ENCODE results near the gene FNDC1. TPM values are rescaled to one million over a fixed set of nuclear protein-coding genes. Genes with fewer than 3 reads are reported as not detected.
"Not testable (repeated sequence)": the region's sequence is repeated elsewhere in the genome, so short reads cannot be mapped to it uniquely, and the experiment has no call there.

Gene FNDC1
- total RNA-seq: 1.5 TPM
- long read RNA-seq: 0 reads

- ATAC-seq: peak; percentile 69
- intact Hi-C loops (cut with DNase I): no loop called here
- DNase-seq (ENCODE audit: missing footprints): peak; percentile 81
Observed at GRCh38 chr6:159169193-159169555, at the start of gene FNDC1. FNDC1 (plus strand) TSS chr6:159169400; CDS start chr6:159169597, 197 bp downstream.

- DNase-seq (ENCODE audit: missing footprints) (no peak), ATAC-seq (no peak)
- intact Hi-C loops (cut with DNase I): no loop called here
Observed at GRCh38 chr6:159119791-159120190, 49.4 kb upstream of the FNDC1 start.

DNA sequence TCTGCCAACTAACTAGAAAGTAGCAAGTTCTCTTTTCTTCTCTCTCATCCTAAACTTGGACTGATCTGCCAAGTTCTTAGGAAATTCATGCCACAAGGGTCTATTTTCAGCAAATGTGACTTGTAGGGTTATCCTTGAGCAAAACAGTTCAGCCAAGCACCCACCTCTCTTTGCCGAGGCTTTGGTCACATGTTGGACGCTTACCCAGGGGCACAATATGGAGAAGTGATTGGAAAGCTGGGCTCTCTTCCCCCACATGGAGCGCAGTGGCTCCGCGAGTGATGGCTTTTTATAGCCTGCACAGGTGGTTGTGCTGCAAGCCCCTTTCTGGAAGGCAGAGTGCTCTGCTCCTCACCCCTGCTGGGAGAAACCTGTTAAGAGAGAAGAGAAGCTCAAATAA is 47.7 kb upstream of the FNDC1 start:
- intact Hi-C loops (cut with DNase I): no loop called here
- ATAC-seq (no peak), DNase-seq (ENCODE audit: missing footprints) (no peak)

DNA sequence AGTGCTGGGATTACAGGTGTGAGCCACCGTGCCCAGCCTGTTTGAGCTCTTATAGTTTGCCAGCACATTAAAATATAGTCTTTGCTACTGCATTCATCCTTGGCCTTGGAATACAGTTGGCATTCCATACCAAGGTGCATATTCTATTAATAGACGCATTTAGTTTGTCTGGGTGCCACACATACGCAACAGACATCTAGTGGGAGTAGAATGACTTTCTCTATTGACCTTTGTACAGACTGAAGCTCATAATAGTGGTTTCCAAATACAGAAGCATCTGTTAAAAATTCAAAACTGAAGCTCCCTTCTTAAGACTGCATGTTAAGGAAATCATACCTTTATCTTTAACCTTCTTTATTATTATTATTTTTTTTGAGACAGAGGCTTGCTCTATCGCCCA is 46.7 kb upstream of the FNDC1 start:
- intact Hi-C loops (cut with DNase I): no loop called here
- ATAC-seq (no peak), DNase-seq (ENCODE audit: missing footprints) (no peak)

DNA sequence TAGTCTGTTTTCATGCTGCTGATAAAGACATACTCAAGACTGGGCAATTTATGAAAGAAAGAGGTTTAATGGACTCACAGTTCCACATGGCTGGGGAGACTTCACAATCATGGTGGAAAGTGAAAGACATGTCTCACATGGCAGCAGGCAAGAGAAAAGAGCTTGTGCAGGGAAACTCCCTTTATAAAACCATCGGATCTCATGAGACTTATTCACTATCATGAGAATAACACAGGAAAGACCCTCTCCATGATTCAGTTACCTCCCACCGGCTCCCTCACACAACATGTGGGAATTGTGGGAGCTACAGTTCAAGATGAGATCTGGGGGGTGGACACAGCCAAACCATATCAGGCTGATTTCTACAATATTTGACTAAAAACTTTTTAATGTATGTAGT is 45.4 kb upstream of the FNDC1 start:
- ATAC-seq; intact Hi-C loops (cut with DNase I); DNase-seq (ENCODE audit: missing footprints): not testable (repeated sequence)

DNA sequence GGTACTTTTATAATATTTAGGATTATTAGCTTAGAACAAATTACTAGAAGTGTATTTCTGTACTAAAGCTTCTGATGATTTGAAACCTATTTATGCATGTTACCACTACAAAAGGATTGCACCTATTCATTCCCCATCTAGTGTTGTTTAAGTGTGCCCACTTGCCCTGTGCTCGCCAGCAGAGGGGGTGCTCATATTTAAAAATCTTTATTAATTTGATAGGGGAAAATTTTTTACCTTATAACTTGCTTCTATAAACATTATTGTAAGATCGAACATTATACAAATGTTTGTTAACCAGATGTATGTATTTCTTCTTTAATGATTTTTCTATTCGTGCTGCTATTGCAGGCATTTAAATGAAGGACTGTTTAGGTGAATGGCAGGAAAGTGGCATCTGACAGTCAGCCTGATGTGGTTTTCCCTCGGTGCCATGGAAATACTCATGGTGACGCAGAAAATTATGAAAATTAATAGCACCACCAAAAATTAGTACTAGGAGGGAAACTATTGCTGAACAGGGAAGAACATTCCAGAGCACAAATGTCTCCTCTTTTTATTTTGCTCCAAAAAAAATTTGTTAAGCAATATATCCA is 44.1 kb upstream of the FNDC1 start:
- ATAC-seq (no peak), DNase-seq (ENCODE audit: missing footprints) (no peak)
- intact Hi-C loops (cut with DNase I): loop anchor here (5.0 kb wide), 1 partner anchor 418 kb away; no protein-coding TSS in a partner anchor

GRCh38 chr6:159125951-159126352 is 43.2 kb upstream of the FNDC1 start:
- ATAC-seq (peak; percentile 91), DNase-seq (ENCODE audit: missing footprints) (peak; percentile 73)
- intact Hi-C loops (cut with DNase I): loop anchor here (5.0 kb wide), 1 partner anchor 419 kb away; no protein-coding TSS in a partner anchor

DNA sequence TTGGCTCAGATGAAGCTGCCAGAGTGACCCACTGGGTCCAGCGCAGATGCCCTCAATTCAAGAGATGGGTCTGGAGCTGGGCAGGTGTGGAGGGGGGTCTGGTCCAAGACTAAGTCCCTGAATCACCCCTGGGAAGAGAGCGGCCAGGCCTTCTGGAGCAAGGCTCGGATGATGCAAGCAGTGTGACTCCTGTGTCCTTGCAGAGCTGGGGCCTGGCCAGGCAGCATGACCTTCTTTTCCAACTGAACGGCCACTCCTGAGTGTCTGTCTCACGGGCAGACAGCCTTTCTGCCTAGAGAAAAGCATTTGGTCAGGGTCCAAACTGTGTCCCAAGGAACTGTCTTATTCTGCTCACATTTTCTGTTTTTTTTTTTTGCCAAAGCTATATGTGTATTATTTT is 42.6 kb upstream of the FNDC1 start:
- peak; percentile 85 for DNase-seq (ENCODE audit: missing footprints)
- ATAC-seq: peak; percentile 87
- intact Hi-C loops (cut with DNase I): loop anchor here (5.0 kb wide), 1 partner anchor 419 kb away; no protein-coding TSS in a partner anchor

- no peak for ATAC-seq
- DNase-seq (ENCODE audit: missing footprints): no peak
- intact Hi-C loops (cut with DNase I): loop anchor here (5.0 kb wide), 1 partner anchor 420 kb away; no protein-coding TSS in a partner anchor
Observed at GRCh38 chr6:159127701-159128100, 41.5 kb upstream of the FNDC1 start.

- intact Hi-C loops (cut with DNase I): loop anchor here (5.0 kb wide), 1 partner anchor 422 kb away; no protein-coding TSS in a partner anchor
- ATAC-seq (no peak), DNase-seq (ENCODE audit: missing footprints) (no peak)
Observed at GRCh38 chr6:159128978-159129377, 40.2 kb upstream of the FNDC1 start.

GRCh38 chr6:159130846-159131245 is 38.4 kb upstream of the FNDC1 start:
- no peak for ATAC-seq
- intact Hi-C loops (cut with DNase I): no loop called here

DNA sequence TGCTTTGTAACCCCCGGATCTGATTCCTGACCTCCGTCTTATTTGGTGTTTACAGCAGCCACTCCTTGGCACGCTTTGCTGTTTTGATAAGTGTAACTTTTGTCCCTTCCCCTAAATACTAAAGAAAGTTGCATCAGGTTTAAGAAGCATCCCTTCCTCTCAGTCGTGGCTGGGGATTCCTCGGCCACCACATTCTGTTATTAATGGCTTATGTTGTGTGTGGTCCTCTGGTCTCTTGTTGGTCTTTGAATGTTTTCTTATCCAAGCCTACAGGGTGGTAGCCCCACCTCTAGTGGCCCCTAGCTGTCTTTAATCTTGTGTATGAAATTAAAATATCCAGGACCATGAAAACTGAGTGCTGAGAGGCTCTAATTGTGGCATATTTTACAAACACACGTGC is 37.5 kb upstream of the FNDC1 start:
- intact Hi-C loops (cut with DNase I): no loop called here
- no peak for DNase-seq (ENCODE audit: missing footprints)

More at GRCh38 chr6:159130846-159131245, 38.4 kb upstream of the FNDC1 start:
- DNase-seq (ENCODE audit: missing footprints): no peak

DNA sequence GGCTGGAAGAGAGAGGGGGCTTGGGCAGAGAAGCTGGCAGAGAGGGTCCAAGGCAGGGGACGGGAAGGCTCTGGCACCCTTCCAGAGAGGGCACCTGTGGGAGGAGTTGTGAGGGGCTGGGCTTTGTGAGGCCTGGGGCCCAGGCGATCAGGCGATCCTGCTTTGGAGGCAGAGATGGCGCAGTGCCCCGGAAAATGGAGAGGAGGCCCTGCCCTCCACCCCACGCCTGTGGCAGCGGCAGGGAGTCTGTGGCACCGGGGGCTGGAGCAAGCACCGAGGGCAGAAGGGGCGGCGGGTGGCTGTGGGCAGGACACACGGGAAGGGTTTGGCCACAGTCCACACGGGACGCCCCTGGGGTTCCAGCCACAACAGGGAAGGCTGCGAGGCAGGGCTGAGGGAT is 36.5 kb upstream of the FNDC1 start:
- intact Hi-C loops (cut with DNase I): no loop called here
- ATAC-seq (no peak), DNase-seq (ENCODE audit: missing footprints) (no peak)

More for the DNA sequence above, 37.5 kb upstream of the FNDC1 start:
- no peak for ATAC-seq

- ATAC-seq (peak; percentile 68), DNase-seq (ENCODE audit: missing footprints) (no peak)
- intact Hi-C loops (cut with DNase I): loop anchor here (1.0 to 2.0 kb wide), 2 partner anchors 93 to 126 kb away; no protein-coding TSS in a partner anchor
Observed at GRCh38 chr6:159134701-159135364, 34.4 kb upstream of the FNDC1 start.

GRCh38 chr6:159137676-159138075 is 31.5 kb upstream of the FNDC1 start:
- DNase-seq (ENCODE audit: missing footprints) (no peak), ATAC-seq (no peak)
- intact Hi-C loops (cut with DNase I): no loop called here

DNA sequence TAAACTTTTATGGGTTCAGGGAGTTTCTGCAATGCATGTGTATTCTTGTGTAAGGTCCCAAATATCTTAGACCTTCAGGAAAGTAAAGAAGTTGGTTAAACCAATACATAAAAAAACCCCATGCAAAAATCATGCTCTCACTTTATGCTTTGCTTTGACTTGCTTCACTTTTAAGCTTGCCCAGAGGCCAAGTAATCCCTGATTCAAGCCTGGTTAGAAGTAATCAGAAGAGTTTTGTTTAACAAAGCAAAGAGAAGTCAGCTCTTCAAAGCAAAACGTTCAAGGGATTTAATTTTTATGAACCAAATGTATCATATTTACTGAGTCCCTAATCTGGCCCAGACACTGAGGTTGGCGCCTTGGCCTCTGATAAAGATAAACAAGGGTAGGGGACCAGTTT is 26.7 kb upstream of the FNDC1 start:
- intact Hi-C loops (cut with DNase I): no loop called here
- DNase-seq (ENCODE audit: missing footprints) (no peak), ATAC-seq (no peak)

DNA sequence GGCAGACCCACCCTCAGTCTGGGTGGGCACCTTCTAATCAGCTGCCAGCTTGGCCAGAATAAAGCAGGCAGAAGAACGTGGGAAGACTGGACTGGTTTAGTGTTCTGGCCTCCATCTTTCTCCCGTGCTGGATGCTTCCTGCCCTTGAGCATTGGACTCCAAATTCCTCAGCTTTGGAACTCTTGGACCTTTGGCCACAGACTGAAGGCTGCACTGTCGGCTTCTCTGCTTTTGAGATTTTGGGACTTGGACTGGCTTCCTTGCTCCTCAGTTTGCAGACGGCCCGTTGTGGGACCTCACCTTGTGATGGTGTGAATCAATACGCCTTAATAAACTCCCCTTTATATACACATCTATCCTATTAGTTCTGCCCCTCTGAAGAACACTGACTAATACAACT is 20.6 kb upstream of the FNDC1 start:
- DNase-seq (ENCODE audit: missing footprints) (no peak), ATAC-seq (no peak)
- intact Hi-C loops (cut with DNase I): no loop called here

DNA sequence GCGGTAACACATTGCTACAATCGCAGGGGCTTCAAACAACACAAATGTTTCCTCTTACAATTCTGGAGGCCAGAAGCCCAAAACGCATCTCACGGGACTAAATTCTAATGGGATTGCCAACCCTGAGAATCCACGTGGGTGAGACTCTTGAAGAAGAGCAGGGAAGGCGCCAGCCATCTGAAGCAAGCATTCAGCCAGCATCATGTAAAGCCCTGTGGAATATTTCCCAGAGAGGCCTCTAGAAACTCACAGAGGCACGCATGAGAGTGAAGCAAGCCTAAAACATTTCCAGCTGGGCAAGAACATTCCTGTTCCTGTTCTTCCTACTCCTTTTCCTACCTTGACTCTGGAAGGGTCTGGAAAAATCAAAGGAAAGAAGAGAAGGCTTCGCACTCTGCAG is 19.6 kb upstream of the FNDC1 start:
- ATAC-seq (no peak), DNase-seq (ENCODE audit: missing footprints) (no peak)
- intact Hi-C loops (cut with DNase I): no loop called here

GRCh38 chr6:159151266-159151855 is 17.8 kb upstream of the FNDC1 start:
- no peak for ATAC-seq
- intact Hi-C loops (cut with DNase I): no loop called here
- DNase-seq (ENCODE audit: missing footprints): no peak

DNA sequence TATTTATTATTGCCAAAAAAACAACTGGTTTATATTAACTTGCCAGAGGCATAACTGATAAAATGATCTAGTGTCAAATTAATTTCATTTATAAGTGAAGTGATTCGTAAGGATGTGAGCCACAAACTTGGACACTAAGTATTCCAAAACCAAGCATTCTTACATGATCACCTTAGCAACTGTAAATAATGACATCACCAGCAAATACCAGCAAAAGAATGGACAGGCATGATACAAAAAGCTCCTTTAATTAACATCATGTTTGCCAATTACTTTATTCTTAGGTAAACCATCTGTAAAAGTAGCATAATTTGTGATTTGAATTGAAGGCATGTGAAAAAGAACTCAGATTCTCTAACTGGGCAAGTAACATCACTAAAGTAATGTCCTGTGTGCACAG is 17.2 kb upstream of the FNDC1 start:
- intact Hi-C loops (cut with DNase I): no loop called here
- ATAC-seq: no peak
- no peak for DNase-seq (ENCODE audit: missing footprints)
